HepG2 (cell line): Measurements from ENCODE around the gene UGT1A4. TPM values are rescaled to one million over a fixed set of nuclear protein-coding genes. Genes with fewer than 3 reads are reported as not detected.
"Not testable (repeated sequence)": the region's sequence is repeated elsewhere in the genome, so short reads cannot be mapped to it uniquely, and the experiment has no call there.

ENCODE experiments used
- GZF1 ChIP-seq: sonication (generic); formaldehyde crosslinking; IDR thresholded peaks from 2 replicates; pipeline ENCODE4 v1.5.1; 2020; ENCODE audit warnings: mild to moderate bottlenecking, missing genetic modification reagents
- HOMEZ ChIP-seq: IDR thresholded peaks from 2 replicates; pipeline ENCODE4 v1.6.1; 2016; ENCODE audit warnings: low read depth
- LCORL ChIP-seq, 2 experiments: fragments of 450-650 bp in 1 of 2; sonication (generic) in 1 of 2; formaldehyde crosslinking in 1 of 2; IDR thresholded peaks; 2 replicates each; pipeline versions ENCODE4 v1.5.0 to v1.6.1; 2017 to 2020; ENCODE audit warnings: antibody characterized with exemption in 1 of 2, missing genetic modification reagents in 1 of 2
- MAFK ChIP-seq, 2 experiments: IDR thresholded peaks in 1 of 2; conservative IDR thresholded peaks in 1 of 2; 2 replicates each; pipeline ENCODE4 v1.6.1; 2011; ENCODE audit warnings: improper control_type of control experiment in 2 of 2, low read length in 2 of 2
- MTA1 ChIP-seq: sonication (generic); formaldehyde crosslinking; IDR thresholded peaks from 2 replicates; pipeline ENCODE4 v1.4.0; 2020; ENCODE audit warnings: missing genetic modification reagents, mild to moderate bottlenecking, borderline replicate concordance
- SAP130 ChIP-seq: IDR thresholded peaks from 2 replicates; pipeline ENCODE4 v1.6.1; 2016; ENCODE audit warnings: low read depth
- SKIL ChIP-seq: sonication (generic); formaldehyde crosslinking; IDR thresholded peaks from 2 replicates; pipeline ENCODE4 v1.8.0; 2022; ENCODE audit warnings: missing genetic modification reagents, mild to moderate bottlenecking, moderate library complexity, borderline replicate concordance
- TGIF2 ChIP-seq: IDR thresholded peaks from 2 replicates; pipeline ENCODE4 v1.6.1; 2016; ENCODE audit warnings: control low read depth, missing compliant biosample characterization
- UBTF ChIP-seq: sonication (generic); formaldehyde crosslinking; IDR thresholded peaks from 2 replicates; pipeline ENCODE4 v1.4.0; 2020; ENCODE audit warnings: mild to moderate bottlenecking, missing genetic modification reagents
- YEATS4 ChIP-seq: sonication (generic); formaldehyde crosslinking; IDR thresholded peaks from 2 replicates; pipeline ENCODE4 v1.4.0; 2020; ENCODE audit warnings: missing genetic modification reagents, borderline replicate concordance
- ZHX2 ChIP-seq, 2 experiments: sonication (generic) in 1 of 2; formaldehyde crosslinking in 1 of 2; IDR thresholded peaks; 2 replicates each; pipeline versions ENCODE4 v1.6.1 to v1.9.0; 2014 to 2022; ENCODE audit warnings: antibody characterized with exemption in 1 of 2, borderline replicate concordance in 1 of 2, inconsistent platforms in 1 of 2, low read depth in 1 of 2, missing genetic modification reagents in 1 of 2
- ZMAT3 ChIP-seq: sonication (generic); formaldehyde crosslinking; conservative IDR thresholded peaks from 2 replicates; pipeline ENCODE4 v1.7.0; 2021; ENCODE audit warnings: missing genetic modification reagents
- ZNF556 ChIP-seq: sonication (generic); formaldehyde crosslinking; IDR thresholded peaks from 2 replicates; pipeline ENCODE4 v1.4.0; 2020; ENCODE audit warnings: mild to moderate bottlenecking, missing genetic modification reagents, borderline replicate concordance
- ZNF709 ChIP-seq: sonication (generic); formaldehyde crosslinking; IDR thresholded peaks from 2 replicates; pipeline ENCODE4 v1.5.0; 2020; ENCODE audit warnings: mild to moderate bottlenecking, missing genetic modification reagents
- ZSCAN29 ChIP-seq: sonication (generic); formaldehyde crosslinking; conservative IDR thresholded peaks from 2 replicates; pipeline ENCODE4 v1.4.0; 2020; ENCODE audit warnings: mild to moderate bottlenecking, missing genetic modification reagents
- polyA plus RNA-seq, 8 experiments: library from polyadenylated mRNA; depleted of rRNA in 3 of 8; stranded (reverse) in 7 of 8; unstranded in 1 of 8; fragments of >200 nt; fragmentation: Illumina TruSeq in 4 of 8; extraction: Trizol in 4 of 8; gene quantifications; 2 replicates each; pipeline versions ENCODE4 v1.2.1 to v1.2.3, GENCODE V29; 2011 to 2016; ENCODE audit warnings: low read depth in 4 of 8, missing spikeins in 1 of 8, mixed read lengths in 1 of 8; ENCODE audit not compliant: insufficient read depth in 1 of 8
- total RNA-seq, 5 experiments: library from RNA; depleted of rRNA; stranded (reverse); fragments of >200 nt; fragmentation: Illumina TruSeq; extraction: Trizol; gene quantifications; 2 replicates each; pipeline ENCODE4 v1.2.3, GENCODE V29; 2016; ENCODE audit warnings: low read depth in 1 of 5

Gene UGT1A4
- total and polyA plus RNA-seq, 2 of the 13 experiments (the other 11 are each of a cell fraction or from before 2014, with no cell fraction given) = not detected

- TF ChIP-seq UBTF (CRISPR knock-in tag) (peak; percentile 33; the same call in 1 of the 2 replicates), ZNF556 (peak; percentile 81), ZSCAN29 (CRISPR knock-in tag) (0 out of 2 replicates have a peak, but pooled peaks have one; percentile 92), GZF1 (CRISPR knock-in tag) (peak; percentile 58; the same call in 1 of the 2 replicates), SAP130 (CRISPR knock-in tag) (peak; percentile 83), ZHX2 (IDR thresholded peaks at IDR 0.05; ENCODE audit: low read depth) (peak; percentile 78), ZMAT3 (peak; percentile 75), SKIL (CRISPR knock-in tag) (peak; percentile 67), HOMEZ (0 out of 2 replicates have a peak, but pooled peaks have one; percentile 58), LCORL (CRISPR knock-in tag; IDR thresholded peaks at IDR 0.05) (peak; percentile 85), YEATS4 (CRISPR knock-in tag) (peak; percentile 50; the same call in 1 of the 2 replicates), ZNF709 (CRISPR knock-in tag) (peak; percentile 88; the same call in 1 of the 2 replicates), MAFK (conservative IDR thresholded peaks at IDR 0.05 in 1 of 2, IDR thresholded peaks at IDR 0.05 in 1 of 2; ENCODE audit: low read length in 2 of 2) (peak in 1 of 2 experiments; percentile 39; a peak in 1 of 4 replicates), TGIF2 (peak; percentile 54; the same call in 1 of the 2 replicates), MTA1 (CRISPR knock-in tag) (peak; percentile 89)
- not testable (repeated sequence) for TF ChIP-seq ZHX2 (CRISPR knock-in tag; IDR thresholded peaks at IDR 0.05; ENCODE audit: borderline replicate concordance); LCORL (IDR thresholded peaks at IDR 0.05)
These were observed 18.5 kb downstream of the UGT1A4 start (continued) for GRCh38 chr2:233736868-233737653.
